Effector CD8-positive, alpha-beta T cell (primary cell): ENCODE data around the gene MPST.
"Not testable (repeated sequence)": the region's sequence is repeated elsewhere in the genome, so short reads cannot be mapped to it uniquely, and the experiment has no call there.

Experiments
- DNase-seq: peaks from one replicate; lab custom pipeline; 2025; lab: John Stamatoyannopoulos, UW

MPST gene

DNA sequence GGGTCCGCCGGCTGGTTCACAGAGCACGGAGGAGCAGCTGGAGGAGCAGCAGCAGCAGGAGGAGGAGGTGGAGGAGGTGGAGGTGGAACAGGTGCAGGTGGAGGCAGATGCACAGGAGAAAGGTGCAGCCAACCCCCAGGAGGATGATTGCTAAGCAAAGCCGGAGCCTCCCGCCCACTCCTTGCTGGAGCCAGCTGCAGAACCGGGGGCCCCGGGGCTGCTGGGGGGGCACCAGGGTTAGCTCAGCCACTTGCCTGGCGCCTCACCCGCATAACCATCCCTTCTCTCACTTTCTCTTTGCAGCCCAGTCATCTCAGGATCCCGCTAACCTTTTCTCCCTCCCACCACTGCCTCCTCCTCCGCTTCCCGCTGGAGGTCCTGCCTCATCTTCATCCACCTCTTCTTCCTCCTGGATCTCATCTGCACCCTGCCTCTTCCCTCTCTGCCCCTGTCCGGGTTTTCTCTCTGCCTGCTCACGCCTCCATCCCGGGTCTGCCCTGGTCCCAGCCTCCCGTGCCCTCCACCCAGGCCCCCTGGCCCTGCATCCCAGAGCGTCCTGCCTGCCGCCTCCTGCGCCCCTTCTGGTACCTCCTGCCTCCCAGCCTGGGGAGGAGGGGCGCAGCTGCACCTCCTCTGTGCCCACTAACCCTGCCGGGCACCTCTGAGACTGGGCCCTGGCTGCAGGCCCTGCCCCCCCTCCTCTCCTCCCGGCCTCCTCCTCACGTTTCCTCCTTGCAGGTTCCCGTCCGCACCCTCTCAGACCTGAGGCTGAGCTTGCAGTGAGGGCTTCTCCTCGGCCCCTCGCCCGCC, 41.5 kb downstream of the MPST start:
- DNase-seq: no peak

DNA sequence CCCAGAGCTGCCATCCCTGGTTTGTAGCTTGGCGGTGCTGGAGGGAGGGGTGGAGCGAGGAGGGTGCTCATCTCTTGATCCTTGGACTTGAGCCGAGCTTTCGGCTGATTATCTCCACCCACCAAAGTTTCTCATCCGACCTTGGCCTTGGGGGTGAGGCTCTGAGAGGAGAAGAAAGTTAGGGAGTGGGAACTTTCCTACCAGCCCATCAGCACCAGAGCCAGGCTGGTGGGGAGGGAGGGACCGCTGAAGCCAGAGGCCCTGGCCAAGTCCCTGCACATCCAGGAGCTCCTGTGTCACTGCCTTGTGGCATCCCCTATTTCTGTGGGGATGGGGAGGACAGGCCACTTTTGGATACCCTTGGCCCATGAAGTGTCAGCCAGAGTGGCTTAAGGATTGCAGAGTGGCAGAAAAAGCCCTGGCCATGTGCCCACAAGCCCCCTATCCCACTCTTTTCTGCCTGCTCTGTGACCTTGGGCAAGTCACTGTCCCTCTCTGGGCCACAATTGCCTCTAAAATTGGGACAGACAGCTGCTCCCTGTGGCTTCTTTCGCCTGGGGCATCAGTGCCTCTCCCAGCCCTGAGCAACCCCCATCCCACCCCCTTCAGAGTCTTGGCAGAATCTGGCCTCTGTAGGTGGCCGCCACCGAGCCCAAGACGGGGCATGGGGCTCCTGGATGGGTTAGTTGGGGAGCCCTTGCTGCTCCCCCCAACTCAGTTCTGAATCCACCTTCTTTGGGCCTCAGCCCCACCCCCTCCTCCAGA, 42.3 kb downstream of the MPST start:
- DNase-seq: no peak

DNA sequence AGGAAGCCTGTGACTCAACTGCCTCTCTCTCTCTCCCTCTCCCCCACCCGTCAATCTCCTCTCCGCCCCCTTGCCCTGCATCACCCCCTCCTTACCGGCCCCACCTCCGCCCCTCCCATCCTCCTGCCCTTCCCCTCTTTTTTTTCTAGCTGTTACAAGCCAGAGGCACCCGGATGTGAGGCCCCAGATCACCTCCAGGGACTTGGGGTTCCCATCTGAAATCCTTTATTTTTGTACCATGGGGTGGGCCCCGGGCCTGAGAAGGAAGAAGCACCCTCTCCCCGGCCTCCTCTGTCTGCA, 42.8 kb downstream of the MPST start:
- no peak for DNase-seq

DNA sequence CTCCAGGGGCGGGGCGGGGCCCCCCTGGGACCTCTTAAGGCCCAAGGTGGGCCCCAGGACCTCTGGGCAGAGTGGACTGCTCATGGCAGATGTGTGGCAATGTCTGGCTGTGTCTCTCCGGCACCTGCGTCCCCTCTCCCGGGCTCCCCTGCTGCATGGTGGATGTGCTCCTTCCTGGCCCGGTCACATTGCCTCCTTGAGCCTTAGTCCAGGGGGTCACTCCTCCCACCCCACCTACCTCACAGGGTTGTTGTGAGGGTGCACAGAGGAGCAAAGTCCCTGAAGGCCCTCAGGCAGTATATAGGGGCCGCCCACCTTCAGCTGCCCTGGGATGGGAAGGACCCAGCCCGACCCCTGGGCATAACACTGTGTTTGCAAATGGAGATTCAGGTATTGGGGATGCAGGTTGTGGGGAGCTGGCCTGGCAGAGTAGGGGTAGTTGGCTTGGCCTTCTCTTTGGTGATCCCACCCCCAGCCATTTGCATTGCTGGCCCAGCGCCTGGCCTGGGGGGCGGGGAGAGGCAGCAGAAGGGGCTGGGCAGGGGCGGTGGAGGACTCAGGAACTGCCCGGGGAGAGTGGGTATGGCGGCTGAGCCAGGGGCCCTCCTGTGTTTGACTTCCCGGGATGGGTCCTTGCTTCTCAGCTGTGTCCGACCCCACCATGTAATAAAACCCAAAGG, 43.3 kb downstream of the MPST start:
- no peak for DNase-seq

DNA sequence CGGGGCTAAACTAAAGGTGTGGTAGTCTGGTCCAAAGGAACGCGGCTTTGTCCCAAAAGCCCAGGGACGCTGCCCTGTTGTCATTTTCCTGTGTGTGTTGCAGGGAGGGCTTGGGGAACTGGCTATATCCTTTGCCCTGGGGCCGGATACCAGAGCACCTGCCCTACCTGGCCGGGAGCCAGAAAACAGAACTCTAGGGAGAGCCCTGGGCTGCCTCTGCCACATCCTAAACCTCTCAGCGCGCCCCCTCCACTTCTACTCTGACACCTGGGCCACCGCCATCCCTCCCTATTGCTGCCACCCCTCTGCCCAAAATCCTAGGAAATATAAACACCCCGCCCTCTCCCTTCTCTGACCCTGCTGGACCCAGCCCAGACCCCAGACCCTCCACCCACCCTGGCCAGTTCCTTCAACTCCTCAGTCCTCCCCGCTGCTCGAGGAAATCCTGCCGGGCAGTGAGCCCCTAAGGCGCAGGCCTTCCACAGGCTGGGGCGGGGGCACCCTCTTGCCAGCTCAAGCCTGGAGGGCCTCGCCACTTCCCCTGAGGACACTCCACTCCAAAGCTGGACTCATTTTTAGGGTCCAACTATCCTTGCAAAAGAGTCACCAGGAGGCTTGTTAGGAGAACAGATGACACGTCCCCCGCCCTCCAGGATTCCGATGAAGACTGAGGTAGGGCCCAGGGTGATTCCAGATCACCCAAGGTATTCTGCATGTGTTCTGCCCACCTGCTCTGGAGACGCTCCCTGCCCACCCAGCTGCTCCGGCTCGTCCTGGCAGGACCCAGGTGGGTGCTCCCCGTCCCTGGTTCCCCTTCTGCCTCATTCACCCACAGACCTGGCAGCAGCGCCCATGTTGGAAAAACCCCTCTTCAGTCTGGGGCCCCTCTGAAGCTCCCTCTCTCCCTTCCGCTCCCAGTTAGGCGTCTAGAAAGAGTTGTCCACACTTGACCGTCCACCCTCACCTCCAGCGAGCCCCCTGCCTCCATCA, 44.2 kb downstream of the MPST start:
- DNase-seq: no peak

DNA sequence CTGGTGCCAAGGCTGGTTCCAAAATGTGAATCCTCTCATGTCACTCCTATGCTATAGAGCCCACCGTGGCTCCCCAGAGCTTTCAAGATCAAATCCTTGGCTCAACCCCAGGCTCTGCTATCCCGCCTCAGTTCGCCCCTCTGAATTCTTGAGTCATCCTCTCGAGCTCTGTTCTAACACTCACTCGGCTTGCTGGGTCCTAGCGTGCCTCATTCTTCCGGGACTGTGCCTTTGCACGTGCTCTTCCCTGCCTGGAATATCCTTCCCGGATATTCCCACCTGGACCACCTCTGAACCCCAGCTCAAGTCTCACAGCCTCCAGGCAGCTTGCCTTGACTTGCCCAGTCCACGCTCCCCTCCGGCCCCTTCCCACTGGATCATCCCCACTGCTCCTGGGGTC, 45.0 kb downstream of the MPST start:
- DNase-seq: no peak

DNA sequence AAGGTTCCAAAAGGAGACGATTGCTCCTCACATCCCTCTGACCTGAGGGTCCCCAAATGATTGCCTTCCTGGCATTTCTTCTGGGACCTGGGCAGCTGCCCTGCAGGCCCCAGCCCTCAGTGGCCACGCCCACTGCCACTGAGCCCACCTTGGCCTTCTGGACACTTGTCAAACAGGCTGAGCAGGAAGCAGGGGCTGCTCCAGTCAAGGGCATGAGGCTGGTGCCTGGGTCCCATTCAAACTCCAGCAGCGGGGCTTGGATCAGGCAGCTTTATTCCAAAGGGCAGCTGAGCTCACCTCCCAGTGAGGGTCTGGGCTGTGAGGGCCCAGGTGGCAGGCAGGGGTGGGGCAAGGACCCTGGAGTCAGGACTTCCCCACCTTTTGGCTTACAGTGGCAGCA, 45.6 kb downstream of the MPST start:
- DNase-seq: no peak

DNA sequence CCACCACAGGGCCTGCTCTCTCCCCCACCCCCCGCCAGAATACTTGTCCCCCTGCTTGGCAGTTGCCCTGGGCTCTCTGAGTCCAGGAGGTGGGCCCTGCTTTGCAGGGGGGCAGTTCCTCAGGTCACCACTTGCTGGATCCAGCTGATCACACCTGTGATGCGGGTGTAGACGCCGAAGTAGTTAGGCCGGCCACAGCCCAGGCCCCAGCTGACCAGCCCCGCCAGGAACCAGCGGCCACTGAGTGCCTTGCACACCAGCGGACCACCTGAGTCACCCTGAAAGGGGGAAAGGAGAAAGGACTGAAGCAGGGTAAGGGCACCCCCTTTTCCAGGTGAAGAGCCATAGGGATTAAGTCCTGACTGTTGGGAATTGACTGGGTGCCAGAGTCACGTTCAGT, 46.4 kb downstream of the MPST start:
- no peak for DNase-seq

DNA sequence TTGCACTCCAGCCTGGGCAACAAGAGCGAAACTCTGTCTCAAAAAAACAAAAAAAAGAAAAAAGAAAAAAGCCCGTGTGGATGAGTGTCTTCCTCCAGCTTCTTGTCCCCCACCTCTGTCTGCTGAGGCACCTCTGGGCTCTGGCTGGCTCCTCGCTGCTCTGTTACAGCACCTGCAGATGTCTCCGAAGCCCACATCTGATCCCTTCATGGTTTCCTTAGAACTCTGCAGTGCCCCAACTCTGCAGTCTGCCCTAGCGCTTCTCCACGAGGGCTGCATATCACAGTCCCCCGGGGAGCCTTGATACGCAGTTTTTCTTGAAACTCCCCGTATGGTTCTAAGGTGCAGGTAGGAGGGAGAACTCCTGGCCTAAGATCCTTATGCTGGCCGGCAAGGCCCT, 47.9 kb downstream of the MPST start:
- DNase-seq: no peak

DNA sequence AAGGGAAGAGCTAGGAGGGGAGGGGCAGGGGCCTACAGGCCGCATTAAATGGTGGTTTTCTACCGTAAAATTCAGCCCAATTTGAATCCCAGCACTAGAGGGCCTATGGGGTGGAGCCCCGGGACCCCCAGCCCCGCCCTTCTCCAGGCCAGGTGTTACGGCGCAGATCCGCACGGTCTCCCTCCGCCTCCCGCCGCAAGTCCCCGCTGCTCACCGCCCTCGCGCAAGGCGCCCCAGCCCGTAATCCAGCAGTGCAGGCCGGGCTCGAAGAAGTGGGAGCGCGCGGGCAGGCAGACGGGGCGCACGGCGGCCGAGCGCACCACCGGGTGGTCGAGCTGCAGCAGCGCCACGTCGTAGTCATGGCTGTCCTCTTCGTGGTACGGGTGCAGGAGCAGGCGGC, 49.3 kb downstream of the MPST start:
- no peak for DNase-seq

DNA sequence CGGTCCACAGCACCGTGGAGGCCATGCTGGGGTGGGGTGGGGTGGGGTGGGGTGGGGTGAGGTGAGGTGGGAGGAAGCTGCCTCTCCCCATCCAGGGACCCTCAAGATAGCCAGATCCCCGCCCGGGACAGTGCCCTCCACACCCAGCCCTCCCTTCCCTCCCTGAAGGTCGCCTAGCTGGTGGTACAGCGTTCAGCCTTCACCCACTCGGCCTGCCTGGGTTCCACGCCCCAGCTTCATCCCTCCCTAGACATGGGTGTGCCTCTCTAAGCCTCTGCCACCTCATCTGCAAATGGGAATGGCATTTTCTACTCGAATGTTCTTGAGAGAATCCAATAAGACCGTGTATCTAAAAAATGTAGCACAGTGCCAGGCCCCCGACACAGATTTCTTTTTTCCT, 49.8 kb downstream of the MPST start:
- DNase-seq: no peak

DNA sequence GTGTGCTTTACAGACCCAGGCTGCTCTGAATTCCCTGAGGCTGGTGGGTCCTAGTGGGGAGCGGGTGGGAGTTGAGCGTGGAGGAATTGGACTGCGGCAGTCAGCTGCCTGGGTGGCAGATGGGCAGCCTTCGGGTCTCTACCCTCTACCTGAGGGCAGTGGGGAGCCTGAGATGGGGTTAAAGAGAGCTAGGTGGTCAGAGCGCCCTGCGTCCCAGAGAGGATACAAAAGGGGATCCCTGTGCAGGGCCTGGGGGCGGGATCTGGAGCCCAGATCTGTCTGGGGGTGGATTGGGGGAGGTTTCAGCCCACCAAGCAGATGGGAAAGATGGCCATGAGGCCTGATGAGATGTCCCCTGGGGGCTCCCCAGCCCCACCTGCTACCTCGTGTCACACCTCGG, 50.2 kb downstream of the MPST start:
- DNase-seq: no peak

DNA sequence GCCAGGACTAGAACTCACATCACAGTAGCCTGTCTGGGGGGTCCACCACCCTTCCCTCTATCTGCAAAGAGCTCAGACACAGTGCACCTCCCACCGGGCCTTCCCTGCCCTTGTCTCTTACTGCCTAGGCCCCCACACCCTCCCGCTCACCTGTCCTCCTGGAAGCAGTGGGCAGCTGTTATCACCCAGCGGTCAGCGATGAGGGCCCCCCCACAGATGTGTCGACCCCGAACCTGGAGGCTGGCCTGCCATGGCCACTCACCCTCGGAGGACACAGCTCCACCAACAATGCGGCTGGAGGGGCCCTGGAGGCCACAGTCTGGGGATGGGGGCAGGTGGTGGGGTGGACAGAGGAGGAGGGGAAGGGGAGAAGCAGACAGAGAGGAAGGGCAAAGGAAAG, 50.8 kb downstream of the MPST start:
- no peak for DNase-seq

DNA sequence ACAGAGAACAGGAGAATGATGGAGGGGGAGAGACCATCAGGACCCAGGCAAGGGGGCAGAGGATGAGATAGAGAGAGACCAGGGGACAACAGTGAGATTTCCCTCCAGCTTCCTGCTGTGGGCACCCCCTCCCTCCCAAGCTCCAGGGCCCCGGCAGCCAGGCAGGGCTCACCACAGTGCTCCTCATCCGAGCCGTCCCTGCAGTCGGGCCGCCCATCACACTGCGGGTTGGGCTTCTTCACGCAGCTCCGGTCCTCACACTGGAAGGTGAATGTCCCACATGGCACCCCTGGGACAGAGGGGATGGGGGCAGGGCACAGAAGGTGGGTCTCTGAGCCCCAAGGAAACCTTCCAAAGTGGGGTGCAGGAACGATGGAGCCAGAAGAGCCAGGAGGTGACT, 51.2 kb downstream of the MPST start:
- DNase-seq: no peak

DNA sequence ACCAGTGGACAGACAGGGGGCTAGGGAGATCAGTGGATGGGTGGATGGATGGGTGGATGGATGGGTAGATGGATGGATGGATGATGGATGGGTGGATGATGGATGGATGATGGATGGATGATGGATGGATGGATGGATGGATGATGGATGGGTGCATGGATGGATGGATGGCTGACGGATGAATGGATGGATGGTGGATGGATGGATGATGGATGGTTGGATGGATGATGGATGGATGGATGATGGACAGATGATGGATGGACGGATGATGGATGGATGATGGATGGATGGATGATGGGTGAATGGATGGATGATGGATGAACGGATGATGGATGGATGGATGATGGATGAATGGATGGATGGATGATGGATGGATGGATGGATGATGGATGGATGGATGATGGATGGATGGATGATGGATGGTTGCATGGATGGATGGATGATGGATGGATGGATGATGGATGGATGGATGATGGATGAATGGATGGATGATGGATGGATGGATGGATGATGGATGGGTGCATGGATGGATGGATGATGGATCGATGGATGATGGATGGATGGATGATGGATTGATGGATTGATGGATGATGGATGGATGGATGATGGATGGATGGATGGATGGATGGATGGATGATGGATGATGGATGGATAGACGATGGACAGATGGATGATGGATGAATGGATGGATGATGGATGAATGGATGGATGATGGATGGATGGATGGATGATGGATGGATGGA, 52.5 kb downstream of the MPST start:
- not testable (repeated sequence) for DNase-seq

DNA sequence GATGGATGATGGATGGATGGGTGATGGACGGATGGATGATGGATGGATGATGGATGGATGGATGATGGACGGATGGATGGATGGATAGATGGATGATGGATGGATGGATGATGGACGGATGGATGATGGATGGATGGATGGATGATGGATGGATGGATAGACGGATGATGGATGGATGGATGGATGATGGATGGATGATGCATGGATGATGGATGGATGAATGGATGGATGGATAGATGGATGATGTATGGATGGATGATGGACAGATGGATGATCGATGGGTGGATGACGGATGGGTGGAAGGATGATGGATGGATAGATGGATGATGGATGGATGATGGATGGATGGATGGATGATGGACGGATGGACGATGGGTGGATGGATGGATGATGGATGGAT, 53.1 kb downstream of the MPST start:
- DNase-seq: no peak

DNA sequence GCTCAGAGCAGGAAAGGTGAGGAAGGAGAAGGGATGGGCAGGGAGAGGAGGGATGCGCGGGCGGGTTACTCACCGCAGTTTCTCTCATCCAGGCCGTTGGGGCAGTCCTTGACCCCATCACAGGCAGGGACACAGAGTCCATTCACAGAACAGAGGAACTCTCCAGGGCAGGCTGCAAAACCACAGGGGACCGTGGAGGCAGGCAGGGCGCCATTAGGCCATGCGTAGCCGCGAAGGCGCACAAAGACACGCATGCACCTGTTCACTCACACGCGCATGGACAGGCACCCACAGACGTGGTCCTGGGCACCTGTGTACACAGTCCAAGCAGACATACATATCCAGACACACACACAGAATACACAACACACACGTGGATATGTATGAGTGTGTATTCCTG, 55.0 kb downstream of the MPST start:
- no peak for DNase-seq

DNA sequence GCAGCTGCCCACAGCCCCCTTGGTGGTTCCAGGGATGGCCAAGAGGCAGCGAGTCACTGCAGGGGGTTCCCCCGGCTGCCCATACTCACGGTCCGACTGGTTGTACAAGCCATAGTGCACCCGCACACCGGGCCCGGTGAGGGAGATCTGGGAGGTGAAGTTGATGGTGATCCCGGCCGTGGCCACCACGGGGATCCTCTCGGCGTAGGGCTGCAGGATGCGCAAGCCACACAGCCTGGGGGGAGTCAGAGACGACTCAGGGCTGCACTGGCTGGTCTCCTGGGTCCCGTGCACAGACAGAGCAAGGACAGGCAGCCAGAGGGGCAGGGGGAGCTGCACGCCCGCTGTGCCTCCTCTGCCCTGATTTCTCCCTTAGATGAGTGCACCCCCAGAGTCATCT, 55.5 kb downstream of the MPST start:
- no peak for DNase-seq

DNA sequence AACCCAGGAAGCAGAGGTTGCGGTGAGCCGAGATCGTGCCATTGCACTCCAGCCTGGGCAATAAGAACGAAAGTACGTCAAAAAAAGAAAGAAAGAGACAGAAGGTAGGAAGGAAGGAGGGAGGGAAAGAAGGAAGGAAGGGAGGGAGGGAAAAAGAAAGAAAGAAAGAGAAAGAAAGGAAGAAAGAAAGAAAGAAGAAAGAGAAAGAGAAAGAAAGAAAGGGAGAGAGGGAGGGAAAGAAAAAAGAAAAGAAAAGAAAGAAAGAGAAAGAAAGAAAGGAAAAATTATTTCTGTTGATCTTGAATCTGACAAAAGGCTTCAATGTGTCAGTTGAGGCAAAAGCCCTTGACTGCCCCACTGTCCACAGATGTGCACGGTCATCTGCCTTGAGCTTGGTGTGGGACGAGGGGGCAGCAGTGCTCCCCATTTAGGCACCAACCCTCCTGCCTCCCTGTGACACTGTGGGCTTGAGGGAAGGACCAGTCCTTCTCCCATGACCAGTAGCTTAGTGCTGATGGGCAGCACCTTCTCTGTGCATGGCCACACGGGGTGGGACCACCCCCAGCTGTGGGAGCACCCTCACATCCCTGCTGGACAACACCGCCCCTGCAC, 56.4 kb downstream of the MPST start:
- no peak for DNase-seq

DNA sequence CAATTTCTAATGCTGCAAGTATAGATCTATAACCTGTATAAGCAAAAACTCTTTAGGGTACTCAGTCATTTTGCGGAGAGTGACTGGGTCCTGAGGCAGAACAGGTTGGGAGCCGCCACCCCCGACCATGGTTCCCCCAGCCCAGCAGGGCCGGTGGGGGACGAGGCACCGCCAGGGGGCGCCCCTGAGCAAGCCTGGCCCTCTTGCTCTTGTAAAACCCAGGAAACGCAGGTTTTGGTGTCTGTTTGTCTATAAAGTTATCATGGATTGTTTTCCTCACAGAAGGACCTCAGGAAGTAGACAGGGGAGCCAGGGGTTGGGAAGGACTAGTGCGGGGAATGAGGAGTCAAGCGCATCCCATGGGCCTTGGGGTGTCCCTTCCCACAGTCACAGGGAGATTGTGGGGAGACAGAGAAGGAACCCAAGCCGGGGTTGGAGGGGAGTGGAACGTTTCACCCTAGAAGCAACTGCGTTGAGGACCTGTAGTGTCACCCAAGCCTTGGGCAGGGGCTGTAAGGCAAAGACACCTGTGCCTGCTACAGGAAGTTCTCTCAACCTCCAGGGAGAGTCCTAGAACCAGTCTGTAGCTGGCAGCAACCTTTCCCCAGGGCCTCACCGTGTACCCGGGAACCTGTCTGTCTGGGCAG, 58.4 kb downstream of the MPST start:
- DNase-seq: peak; percentile 74
